GM10266 (cell line): ENCODE results near the gene SCAF1.

Experiments used
- DNase-seq: peaks from one replicate; pipeline ENCODE4 v3.0.0; 2012; ENCODE audit errors: extremely low spot score
- CTCF ChIP-seq: IDR thresholded peaks from 2 replicates; pipeline ENCODE4 v1.5.1; 2012; ENCODE audit warnings: mild to moderate bottlenecking, low read depth; ENCODE audit not compliant: control insufficient read depth, insufficient read depth; ENCODE audit errors: missing control alignments

Gene SCAF1

GRCh38 chr19:49684983-49685553 is 43.1 kb downstream of the SCAF1 start:
- no peak for DNase-seq

GRCh38 chr19:49685845-49686332 is 43.9 kb downstream of the SCAF1 start:
- no peak for DNase-seq
- TF ChIP-seq CTCF, result no peak

More at GRCh38 chr19:49684983-49685553, 43.1 kb downstream of the SCAF1 start:
- no peak for TF ChIP-seq CTCF

GRCh38 chr19:49686503-49687088 is 44.6 kb downstream of the SCAF1 start:
- DNase-seq, result no peak
- no peak for TF ChIP-seq CTCF

GRCh38 chr19:49687150-49687549 is 45.1 kb downstream of the SCAF1 start:
- TF ChIP-seq CTCF, result no peak
- no peak for DNase-seq

GRCh38 chr19:49687566-49688316 is 45.7 kb downstream of the SCAF1 start:
- TF ChIP-seq CTCF, result no peak
- DNase-seq, result no peak

- no peak for DNase-seq
- no peak for TF ChIP-seq CTCF
These were observed 46.6 kb downstream of the SCAF1 start for GRCh38 chr19:49688531-49689132.
